Liver (tissue), 9 donors: Measurements from ENCODE around the gene TMEM35B. TPM values are rescaled to one million over a fixed set of nuclear protein-coding genes. Genes with fewer than 3 reads are reported as not detected.

Source experiments
- DNase-seq: peaks from one replicate; pipeline ENCODE4 v3.0.0-alpha.2; 2017; ENCODE audit warnings: low spot score
- H3K27ac ChIP-seq, 2 donors: one replicate each; pipeline ENCODE4 v1.7.0; 2013; ENCODE audit warnings: inconsistent platforms in 2 of 2, low read length in 2 of 2, control low read depth in 1 of 2, low read depth in 1 of 2, mild to moderate bottlenecking in 1 of 2
- H3K27me3 ChIP-seq, 4 donors: one replicate each; pipeline versions ENCODE4 v1.6.1 to v1.7.0; 2013; ENCODE audit warnings: low read length in 3 of 4, inconsistent platforms in 1 of 4, mild to moderate bottlenecking in 1 of 4, moderate library complexity in 1 of 4; ENCODE audit not compliant: control insufficient read depth in 4 of 4, insufficient read depth in 4 of 4
- H3K36me3 ChIP-seq, 4 donors: one replicate each; pipeline versions ENCODE4 v1.6.1 to v1.7.0; 2013; ENCODE audit warnings: low read length in 3 of 4, mild to moderate bottlenecking in 3 of 4, low read depth in 1 of 4, moderate library complexity in 1 of 4; ENCODE audit not compliant: control insufficient read depth in 4 of 4, insufficient read depth in 3 of 4
- H3K4me1 ChIP-seq, 4 donors: one replicate each; pipeline versions ENCODE4 v1.6.1 to v1.7.0; 2013; ENCODE audit warnings: low read length in 3 of 4, mild to moderate bottlenecking in 3 of 4, moderate library complexity in 1 of 4; ENCODE audit not compliant: control insufficient read depth in 4 of 4, insufficient read depth in 4 of 4
- H3K4me3 ChIP-seq, 3 donors: one replicate each; pipeline versions ENCODE4 v1.6.1 to v1.7.0; 2013; ENCODE audit warnings: low read length in 3 of 3, control low read depth in 1 of 3, low read depth in 1 of 3, mild to moderate bottlenecking in 1 of 3
- H3K9ac ChIP-seq, 2 donors: one replicate each; pipeline ENCODE4 v1.7.0; 2013; ENCODE audit warnings: low read length in 2 of 2, mild to moderate bottlenecking in 2 of 2, moderate library complexity in 2 of 2, control low read depth in 1 of 2, low read depth in 1 of 2
- H3K9me3 ChIP-seq, 4 donors: one replicate each; pipeline versions ENCODE4 v1.6.1 to v1.7.0; 2013; ENCODE audit warnings: low read length in 3 of 4; ENCODE audit not compliant: control insufficient read depth in 4 of 4
- CTCF ChIP-seq: fragments of 150-350 bp; IDR thresholded peaks from 2 replicates; pipeline ENCODE4 v1.5.1; 2017; ENCODE audit warnings: improper control_type of control experiment, low read depth, low read length; ENCODE audit not compliant: missing input control
- EGR1 ChIP-seq, 2 donors: IDR thresholded peaks; 2 replicates each; pipeline ENCODE4 v1.6.1; 2016 to 2018; ENCODE audit warnings: antibody characterized with exemption in 2 of 2, low read depth in 2 of 2
- FOXA1 ChIP-seq: IDR thresholded peaks from 2 replicates; pipeline ENCODE4 v1.6.1; 2016; ENCODE audit warnings: antibody characterized with exemption
- FOXA2 ChIP-seq: IDR thresholded peaks from 2 replicates; pipeline ENCODE4 v1.6.1; 2016; ENCODE audit warnings: antibody characterized with exemption
- GABPA ChIP-seq, 2 donors: IDR thresholded peaks in 1 of 2; conservative IDR thresholded peaks in 1 of 2; 2 replicates each; pipeline ENCODE4 v1.6.1; 2016; ENCODE audit warnings: antibody characterized with exemption in 2 of 2, mild to moderate bottlenecking in 1 of 2, moderate library complexity in 1 of 2
- HNF4A ChIP-seq, 2 donors: conservative IDR thresholded peaks; 2 replicates each; pipeline ENCODE4 v1.6.1; 2016; ENCODE audit warnings: antibody characterized with exemption in 2 of 2, mild to moderate bottlenecking in 2 of 2
- HNF4G ChIP-seq: IDR thresholded peaks from 2 replicates; pipeline ENCODE4 v1.6.1; 2016; ENCODE audit warnings: antibody characterized with exemption
- JUND ChIP-seq, 2 donors: IDR thresholded peaks; 2 replicates each; pipeline ENCODE4 v1.6.1; 2016; ENCODE audit warnings: antibody characterized with exemption in 2 of 2
- MAX ChIP-seq: IDR thresholded peaks from 2 replicates; pipeline ENCODE4 v1.6.1; 2016; ENCODE audit warnings: antibody characterized with exemption
- NR2F2 ChIP-seq: IDR thresholded peaks from 2 replicates; pipeline ENCODE4 v1.6.1; 2016; ENCODE audit warnings: antibody characterized with exemption
- RAD21 ChIP-seq, 2 donors: IDR thresholded peaks; 2 replicates each; pipeline ENCODE4 v1.6.1; 2016; ENCODE audit warnings: antibody characterized with exemption in 2 of 2, mild to moderate bottlenecking in 2 of 2
- REST ChIP-seq: IDR thresholded peaks from 2 replicates; pipeline ENCODE4 v1.6.1; 2016; ENCODE audit warnings: antibody characterized with exemption, mild to moderate bottlenecking
- RXRA ChIP-seq, 2 donors: IDR thresholded peaks; 2 replicates each; pipeline ENCODE4 v1.6.1; 2017 to 2018; ENCODE audit warnings: antibody characterized with exemption in 2 of 2, mild to moderate bottlenecking in 1 of 2
- SP1 ChIP-seq: IDR thresholded peaks from 2 replicates; pipeline ENCODE4 v1.6.1; 2018; ENCODE audit warnings: antibody characterized with exemption, mild to moderate bottlenecking
- TAF1 ChIP-seq: conservative IDR thresholded peaks from 2 replicates; pipeline ENCODE4 v1.6.1; 2016; ENCODE audit warnings: antibody characterized with exemption, mild to moderate bottlenecking
- YY1 ChIP-seq: IDR thresholded peaks from 2 replicates; pipeline ENCODE4 v1.6.1; 2016; ENCODE audit warnings: antibody characterized with exemption, mild to moderate bottlenecking
- ZBTB33 ChIP-seq: IDR thresholded peaks from 2 replicates; pipeline ENCODE4 v1.6.1; 2016; ENCODE audit warnings: antibody characterized with exemption
- WGBS: extraction: QIAGEN DNeasy Blood & Tissue Kit; methylation state at CpG from one replicate; pipeline ENCODE4 v1.1.7; 2013; 5-methylcytosine and 5-hydroxymethylcytosine counted together
- polyA plus RNA-seq, 2 donors: library from polyadenylated mRNA; stranded (reverse) in 1 of 2; unstranded in 1 of 2; fragments of 200-250 nt in 1 of 2; fragments of >200 nt in 1 of 2; fragmentation: Nextera tagmentation in 1 of 2; extraction: Ambion mirVana in 1 of 2; gene quantifications; one replicate each; pipeline versions ENCODE4 v1.2.1 to v1.2.3, GENCODE V29; 2013 to 2015
- total RNA-seq, 2 donors: library from RNA; depleted of rRNA; stranded (reverse); fragments of >200 nt; gene quantifications; one replicate each; pipeline ENCODE4 v1.2.3, GENCODE V29; 2014
- donor health status: healthy.
- donor health status: healthy.
- donor health status: healthy.
- donor health status: healthy.
- donor health status: healthy.

Gene TMEM35B
- total and polyA plus RNA-seq, 4 donors, result 13.4 to 31.7 (median 20.3) TPM

- 95% methylated on average over 2 of the region's 2 CpGs for WGBS
- Histone ChIP-seq H3K4me3 (no peak overlapping the region), H3K36me3 (no peaks in the 10 kb centered on the region), H3K4me1 (no peaks in the 10 kb centered on the region), H3K27ac (no peak overlapping the region), H3K27me3 (no peaks in the 10 kb centered on the region), H3K9ac (no peak overlapping the region), H3K9me3 (peaks cover 0 to 2% (median 0%) of the 10 kb centered on the region in 4 donors)
- no peak for DNase-seq
- TF ChIP-seq RXRA (IDR thresholded peaks at IDR 0.05), result no peak
- no peak for TF ChIP-seq EGR1 (IDR thresholded peaks at IDR 0.05; ENCODE audit: low read depth in 2 of 2)
- TF ChIP-seq MAX, result no peak
- no peak for TF ChIP-seq FOXA1
- TF ChIP-seq CTCF, result no peak
- TF ChIP-seq FOXA2, result no peak
- no peak for TF ChIP-seq HNF4A (conservative IDR thresholded peaks at IDR 0.05)
- TF ChIP-seq YY1, result no peak
- no peak for TF ChIP-seq SP1
- TF ChIP-seq REST, result no peak
- no peak for TF ChIP-seq RAD21 (IDR thresholded peaks at IDR 0.05)
- no peak for TF ChIP-seq HNF4G
- TF ChIP-seq NR2F2, result no peak
- TF ChIP-seq GABPA (IDR thresholded peaks at IDR 0.05 in 1 of 2, conservative IDR thresholded peaks at IDR 0.05 in 1 of 2), result no peak
- no peak for TF ChIP-seq ZBTB33
- no peak for TF ChIP-seq TAF1
These were observed 19.6 kb downstream of the TMEM35B start for GRCh38 chr1:34965597-34965996.

- Histone ChIP-seq H3K4me3 (no peak overlapping the region), H3K9ac (no peak overlapping the region), H3K4me1 (no peaks in the 10 kb centered on the region), H3K9me3 (no peaks in the 10 kb centered on the region), H3K36me3 (peaks cover 0 to 2% (median 0%) of the 10 kb centered on the region in 4 donors), H3K27me3 (no peaks in the 10 kb centered on the region), H3K27ac (no peak overlapping the region)
- WGBS, result 35% methylated on average over 1 of the region's 1 CpG
- no peak for DNase-seq
- no peak for TF ChIP-seq TAF1
- no peak for TF ChIP-seq JUND (IDR thresholded peaks at IDR 0.05)
- no peak for TF ChIP-seq FOXA1
- TF ChIP-seq GABPA (IDR thresholded peaks at IDR 0.05 in 1 of 2, conservative IDR thresholded peaks at IDR 0.05 in 1 of 2), result no peak
- TF ChIP-seq CTCF, result no peak
- no peak for TF ChIP-seq HNF4A (conservative IDR thresholded peaks at IDR 0.05)
- no peak for TF ChIP-seq MAX
- TF ChIP-seq EGR1 (IDR thresholded peaks at IDR 0.05; ENCODE audit: low read depth in 2 of 2), result no peak
- no peak for TF ChIP-seq REST
- no peak for TF ChIP-seq HNF4G
These were observed 34.7 kb downstream of the TMEM35B start for GRCh38 chr1:34950428-34950827.
